Immature natural killer cell (primary cell): Measurements from ENCODE around the gene KCNJ12. TPM values are rescaled to one million over a fixed set of nuclear protein-coding genes. Genes with fewer than 3 reads are reported as not detected.
A peak's percentile ranks its signal among the peaks of the same experiment; 100 is the strongest.
"Not testable (repeated sequence)": the region's sequence is repeated elsewhere in the genome, so short reads cannot be mapped to it uniquely, and the experiment has no call there.

Experiments
- DNase-seq, 3 donors: peaks; one replicate each; pipeline ENCODE4 v3.0.0; 2022; ENCODE audit warnings: mixed read lengths in 1 of 3
- H3K27ac Mint-ChIP-seq, 6 donors: one replicate each; pipeline ENCODE4 v1.8.0; 2020; ENCODE audit warnings: mixed read lengths in 6 of 6, mild to moderate bottlenecking in 5 of 6, inconsistent platforms in 4 of 6, moderate library complexity in 3 of 6
- H3K27me3 Mint-ChIP-seq, 3 donors: one replicate each; pipeline ENCODE4 v1.8.0; 2020 to 2021; ENCODE audit warnings: low read depth in 3 of 3, mild to moderate bottlenecking in 3 of 3, mixed read lengths in 3 of 3, moderate library complexity in 3 of 3, inconsistent platforms in 1 of 3
- H3K36me3 Mint-ChIP-seq, 3 donors: one replicate each; pipeline ENCODE4 v1.8.0; 2020; ENCODE audit warnings: mixed read lengths in 3 of 3, inconsistent platforms in 2 of 3, mild to moderate bottlenecking in 2 of 3
- H3K4me1 Mint-ChIP-seq, 2 donors: one replicate each; pipeline ENCODE4 v1.8.0; 2020; ENCODE audit warnings: inconsistent platforms in 2 of 2, mild to moderate bottlenecking in 2 of 2, mixed read lengths in 2 of 2, moderate library complexity in 1 of 2
- H3K4me3 Mint-ChIP-seq, 5 donors: one replicate each; pipeline ENCODE4 v1.8.0; 2020; ENCODE audit warnings: mild to moderate bottlenecking in 5 of 5, mixed read lengths in 5 of 5, inconsistent platforms in 3 of 5, moderate library complexity in 3 of 5
- H3K9me3 Mint-ChIP-seq, 6 donors: one replicate each; pipeline ENCODE4 v1.8.0; 2020; ENCODE audit warnings: mild to moderate bottlenecking in 6 of 6, mixed read lengths in 6 of 6, inconsistent platforms in 4 of 6, moderate library complexity in 3 of 6
- polyA plus RNA-seq, 3 donors: library from polyadenylated mRNA; unstranded; fragments of 300-500 nt; fragmentation: Illumina TruSeq; gene quantifications; one replicate each; pipeline ENCODE4 v1.2.3, GENCODE V29; 2021

The KCNJ12 gene
- not detected for polyA plus RNA-seq

- Mint-ChIP-seq H3K27me3 (peaks cover 8 to 18% (median 10%) of the 10 kb centered on the region in 3 donors), H3K4me1 (peaks cover 0 to 7% of the 10 kb centered on the region in 2 donors), H3K9me3 (peaks cover 0 to 2% (median 0%) of the 10 kb centered on the region in 6 donors), H3K36me3 (no peaks in the 10 kb centered on the region), H3K4me3 (peak within 1 kb of the TSS in 3 of 5 donors; percentile 14 to 30 (median 26)), H3K27ac (no peak within 1 kb of the TSS)
- no peak for DNase-seq
These were observed at the start of gene KCNJ12 for GRCh38 chr17:21376081-21376758. Gene KCNJ12, plus strand, starts transcription at chr17:21376357. Its CDS starts 38,986 bp downstream, at chr17:21415343.

DNA sequence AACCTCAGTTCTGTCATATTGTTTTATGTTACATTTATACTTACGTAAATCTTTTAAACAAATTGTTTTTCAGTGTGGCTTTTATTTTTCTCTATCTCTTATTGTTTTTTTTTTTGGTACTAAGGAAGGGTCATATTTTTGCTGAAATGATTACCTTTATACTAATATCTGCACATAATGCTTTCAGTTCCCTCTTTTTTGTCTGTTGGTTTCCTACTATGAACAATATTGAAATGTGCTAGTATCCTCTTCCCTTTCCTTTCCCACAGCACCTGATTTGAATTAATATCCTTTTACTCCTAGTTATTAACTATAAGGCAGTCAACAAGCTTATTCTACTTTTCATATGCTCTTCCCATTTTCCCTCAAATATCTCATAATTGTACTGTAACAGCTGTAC, 48.2 kb upstream of the KCNJ12 start:
- not testable (repeated sequence) for H3K4me1 Mint-ChIP-seq, H3K27ac Mint-ChIP-seq, H3K4me3 Mint-ChIP-seq, H3K36me3 Mint-ChIP-seq, H3K27me3 Mint-ChIP-seq, DNase-seq, H3K9me3 Mint-ChIP-seq

DNA sequence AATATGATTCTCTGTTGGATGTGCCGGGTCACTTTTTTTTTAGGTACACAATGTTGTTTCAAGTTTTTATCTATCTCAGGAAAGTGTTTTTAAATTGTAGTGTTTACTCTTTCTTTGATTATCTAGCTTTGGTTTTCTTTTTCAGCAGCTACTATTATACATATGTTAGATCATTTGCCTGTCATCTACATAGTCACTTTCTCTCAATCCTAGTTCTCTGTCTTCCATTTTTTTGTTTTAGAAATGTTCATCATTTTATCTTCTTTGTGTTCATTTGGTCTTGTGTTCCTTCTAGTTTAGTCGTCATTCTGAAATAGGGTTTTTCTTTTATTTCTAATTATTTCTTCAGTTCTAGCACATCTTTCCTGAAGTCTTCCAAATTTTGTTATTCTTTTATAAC, 47.4 kb upstream of the KCNJ12 start:
- not testable (repeated sequence) for H3K27ac Mint-ChIP-seq, H3K4me1 Mint-ChIP-seq, H3K27me3 Mint-ChIP-seq, DNase-seq, H3K4me3 Mint-ChIP-seq, H3K36me3 Mint-ChIP-seq
- H3K9me3 Mint-ChIP-seq = peaks cover 2 to 10% (median 6%) of the 10 kb centered on the region in 6 donors

- Mint-ChIP-seq H3K36me3 (peaks cover 0 to 8% (median 0%) of the 10 kb centered on the region in 3 donors), H3K4me1 (no peaks in the 10 kb centered on the region), H3K9me3 (peaks cover 2 to 10% (median 5%) of the 10 kb centered on the region in 6 donors), H3K27me3 (peaks cover 2 to 8% (median 2%) of the 10 kb centered on the region in 3 donors), H3K4me3 (no peak overlapping the region), H3K27ac (no peak overlapping the region)
- DNase-seq = no peak
These were observed 45.6 kb upstream of the KCNJ12 start for GRCh38 chr17:21330436-21331160.

- DNase-seq, H3K4me1 Mint-ChIP-seq, H3K36me3 Mint-ChIP-seq, H3K27ac Mint-ChIP-seq, H3K4me3 Mint-ChIP-seq, H3K9me3 Mint-ChIP-seq, H3K27me3 Mint-ChIP-seq: not testable (repeated sequence)
These were observed 39.4 kb upstream of the KCNJ12 start for GRCh38 chr17:21336541-21337294.

- not testable (repeated sequence) for H3K36me3 Mint-ChIP-seq, H3K27me3 Mint-ChIP-seq, DNase-seq, H3K4me1 Mint-ChIP-seq, H3K9me3 Mint-ChIP-seq, H3K4me3 Mint-ChIP-seq, H3K27ac Mint-ChIP-seq
These were observed 38.1 kb upstream of the KCNJ12 start for GRCh38 chr17:21337981-21338625.

GRCh38 chr17:21339011-21339410, 37.1 kb upstream of the KCNJ12 start:
- Mint-ChIP-seq H3K4me1 (no peaks in the 10 kb centered on the region), H3K36me3 (no peaks in the 10 kb centered on the region), H3K4me3 (no peak overlapping the region), H3K27me3 (peaks cover 0 to 2% (median 0%) of the 10 kb centered on the region in 3 donors), H3K27ac (no peak overlapping the region), H3K9me3 (peaks cover 0 to 4% (median under 1%) of the 10 kb centered on the region in 6 donors)
- DNase-seq = no peak

GRCh38 chr17:21339571-21339970, 36.6 kb upstream of the KCNJ12 start:
- not testable (repeated sequence) for H3K27ac Mint-ChIP-seq, H3K36me3 Mint-ChIP-seq, H3K4me1 Mint-ChIP-seq, H3K9me3 Mint-ChIP-seq, H3K27me3 Mint-ChIP-seq, H3K4me3 Mint-ChIP-seq, DNase-seq

- not testable (repeated sequence) for H3K9me3 Mint-ChIP-seq, H3K27ac Mint-ChIP-seq, H3K4me3 Mint-ChIP-seq, H3K4me1 Mint-ChIP-seq, H3K27me3 Mint-ChIP-seq, H3K36me3 Mint-ChIP-seq, DNase-seq
These were observed 35.8 kb upstream of the KCNJ12 start for GRCh38 chr17:21340407-21340806.

DNA sequence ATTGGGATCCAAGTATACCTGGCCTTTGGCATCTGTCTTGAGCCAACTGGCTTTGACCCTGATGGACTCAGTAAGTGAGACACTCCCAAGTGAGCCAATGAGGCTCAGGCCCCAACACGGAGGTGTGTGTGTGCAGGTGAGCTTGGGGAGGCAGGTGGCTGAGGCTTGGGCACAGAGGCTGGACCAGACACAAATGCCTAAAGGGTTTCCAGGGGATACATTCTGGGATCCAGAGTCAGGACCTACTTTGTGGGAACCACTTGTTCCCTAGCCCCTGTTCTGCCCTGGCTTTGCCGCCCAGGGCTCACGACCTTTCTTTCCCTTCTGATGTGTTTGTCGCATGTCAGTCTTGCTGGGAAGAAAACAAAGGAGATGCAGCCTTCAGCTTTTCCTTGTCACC, 34.9 kb upstream of the KCNJ12 start:
- not testable (repeated sequence) for H3K27me3 Mint-ChIP-seq, DNase-seq, H3K4me3 Mint-ChIP-seq, H3K27ac Mint-ChIP-seq, H3K9me3 Mint-ChIP-seq, H3K4me1 Mint-ChIP-seq, H3K36me3 Mint-ChIP-seq

DNA sequence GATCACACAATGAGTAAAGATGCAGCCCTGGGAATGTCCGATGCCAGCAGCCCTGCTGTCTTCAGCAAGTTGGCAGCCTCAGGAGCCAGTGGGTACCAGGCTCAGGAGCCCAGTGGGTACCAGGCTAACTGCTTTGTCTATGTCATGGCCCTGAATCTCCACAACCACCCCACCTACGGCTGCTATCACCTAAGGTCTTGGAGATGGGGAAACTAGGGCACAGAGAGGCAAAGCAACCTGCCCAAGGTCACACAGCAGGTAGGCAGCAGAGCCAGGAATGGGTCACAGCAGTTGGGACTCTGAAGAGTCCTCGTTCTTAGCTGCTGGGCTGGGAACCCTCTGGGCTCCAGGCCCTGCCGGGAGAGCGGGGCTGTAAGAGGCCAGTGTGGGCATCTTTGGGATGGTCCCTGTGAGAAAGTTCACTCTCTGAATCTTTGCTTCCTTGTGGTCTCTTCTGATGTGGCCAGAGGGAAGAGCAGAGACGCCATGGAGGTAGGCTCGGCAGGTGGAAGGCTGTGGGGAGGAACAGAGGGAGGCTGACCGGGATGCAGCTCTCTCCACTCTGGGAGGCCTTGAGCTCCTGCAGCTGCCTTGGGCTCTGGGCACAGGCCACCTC, 34.1 kb upstream of the KCNJ12 start:
- not testable (repeated sequence) for H3K27me3 Mint-ChIP-seq, H3K27ac Mint-ChIP-seq, DNase-seq, H3K4me3 Mint-ChIP-seq, H3K9me3 Mint-ChIP-seq, H3K36me3 Mint-ChIP-seq, H3K4me1 Mint-ChIP-seq

DNA sequence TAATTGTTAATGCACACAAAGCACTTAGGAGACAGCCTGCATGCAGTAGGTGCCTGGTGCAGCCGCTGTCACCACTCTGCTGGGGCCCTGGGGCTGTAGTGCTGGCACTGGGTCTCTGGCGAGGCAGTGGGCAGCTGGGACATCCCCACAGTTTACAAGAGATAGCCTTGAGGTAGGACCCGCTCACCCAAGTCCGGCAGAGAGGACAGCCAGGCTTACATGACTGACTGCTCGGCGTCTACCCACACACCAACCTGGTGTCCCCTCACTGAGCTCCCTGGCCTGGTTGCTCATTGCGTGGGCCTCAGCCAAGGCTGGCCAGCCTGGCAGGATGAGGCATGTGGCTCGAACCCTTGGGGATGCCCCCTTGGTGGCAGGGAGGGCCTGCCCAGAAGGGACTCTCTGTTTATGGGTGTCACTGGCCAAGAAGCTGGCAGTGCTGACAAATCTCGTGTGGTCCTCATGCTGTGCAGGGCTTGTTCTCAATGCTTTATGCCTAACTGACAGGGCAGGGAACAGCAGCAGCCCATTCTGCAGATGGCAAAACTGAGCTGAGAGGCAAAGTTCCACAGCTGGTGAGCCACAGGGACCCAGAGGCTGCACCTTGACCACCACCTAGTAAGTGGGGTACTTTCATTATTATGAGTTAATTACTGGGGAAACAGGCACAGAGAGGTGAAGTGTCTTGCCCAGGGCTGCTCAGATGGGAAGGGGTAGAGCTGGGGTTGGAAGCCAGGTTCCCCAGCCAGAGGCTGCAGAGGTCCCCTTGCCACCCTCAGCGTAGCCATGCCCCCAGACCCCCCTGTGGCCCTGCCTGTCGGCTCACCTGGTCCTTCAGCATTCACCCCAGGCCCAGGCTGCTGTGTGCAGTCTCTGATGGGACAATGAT, 32.9 kb upstream of the KCNJ12 start:
- H3K9me3 Mint-ChIP-seq, H3K27me3 Mint-ChIP-seq, H3K36me3 Mint-ChIP-seq, DNase-seq, H3K4me3 Mint-ChIP-seq, H3K4me1 Mint-ChIP-seq: not testable (repeated sequence)
- peak overlapping the region in 1 of 6 donors; percentile 46 for H3K27ac Mint-ChIP-seq

DNA sequence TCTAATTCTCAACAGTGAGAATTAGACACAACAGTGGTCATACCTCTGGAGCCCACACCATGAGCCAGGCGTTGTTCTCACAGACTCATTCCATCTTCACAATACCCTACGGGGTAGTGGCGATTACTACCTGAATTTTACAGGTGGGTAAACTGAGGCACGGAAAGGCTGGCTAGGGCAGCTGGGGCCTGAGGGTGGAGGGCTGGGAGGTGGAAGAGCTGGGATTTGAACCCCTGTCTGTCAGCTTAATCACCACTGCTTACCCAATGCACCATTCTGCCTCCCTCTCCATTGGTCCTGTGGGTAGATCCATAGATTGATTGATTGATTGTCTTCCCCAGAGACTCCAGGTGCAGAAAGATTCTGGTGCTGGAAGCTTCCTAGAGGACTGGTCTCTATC, 31.4 kb upstream of the KCNJ12 start:
- H3K27ac Mint-ChIP-seq, H3K4me3 Mint-ChIP-seq, H3K36me3 Mint-ChIP-seq, DNase-seq, H3K9me3 Mint-ChIP-seq, H3K27me3 Mint-ChIP-seq: not testable (repeated sequence)
- H3K4me1 Mint-ChIP-seq = peaks cover 6 to 12% of the 10 kb centered on the region in 2 donors
